Measurements from ENCODE around the gene GMEB2. TPM values are rescaled to one million over a fixed set of nuclear protein-coding genes. Genes with fewer than 3 reads are reported as not detected.
"Not testable (repeated sequence)": the region's sequence is repeated elsewhere in the genome, so short reads cannot be mapped to it uniquely, and the experiment has no call there.

The GMEB2 gene
- total and polyA plus RNA-seq, 5 donors from 2014 or later: 8.3 to 21.9 (median 10.1) TPM

DNA sequence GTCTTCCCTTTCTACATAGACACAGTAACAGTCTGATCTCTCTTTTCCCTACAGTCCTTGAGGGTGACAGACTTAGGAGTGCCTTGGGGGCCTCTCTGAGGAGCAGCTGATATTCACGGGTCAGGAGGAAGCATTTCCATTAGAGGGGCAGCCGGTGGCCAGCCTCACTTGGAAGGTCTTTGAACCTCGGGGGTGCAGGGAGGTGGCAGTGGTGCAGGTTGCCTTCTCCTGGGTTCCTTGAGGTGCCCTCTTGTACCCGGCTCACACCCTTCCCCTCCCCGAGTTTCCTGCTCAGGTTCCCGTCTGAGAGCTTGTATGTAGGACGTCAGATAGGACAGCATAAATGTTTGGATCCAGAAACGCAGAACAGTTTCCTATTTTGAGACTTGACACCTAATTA, 33.7 kb upstream of the GMEB2 start:
- DNase-seq (no peak), ATAC-seq (ENCODE audit: low read depth in 2 of 2) (no peak)
- no peak overlapping the region for H3K4me3 ChIP-seq (ENCODE audit: low read depth, low read length)
- Mint-ChIP-seq H3K27ac (no peak overlapping the region), H3K27me3 (no peaks in the 10 kb centered on the region), H3K4me1 (peaks cover 3 to 27% (median 15%) of the 10 kb centered on the region in 4 donors), H3K4me3 (peak overlapping the region in 1 of 4 donors; percentile 79), H3K9me3 (no peaks in the 10 kb centered on the region), H3K36me3 (peaks cover 8% of the 10 kb centered on the region)
- no peak overlapping the region for H3K27ac ChIP-seq (ENCODE audit: insufficient read depth, low read length, poor library complexity, severe bottlenecking)
- no peaks in the 10 kb centered on the region for H3K27me3 ChIP-seq (ENCODE audit: control insufficient read depth, insufficient read depth, low read length)
- peaks cover 17% of the 10 kb centered on the region for H3K4me1 ChIP-seq (ENCODE audit: control insufficient read depth, insufficient read depth, low read length, poor library complexity, severe bottlenecking)
- H3K9me3 ChIP-seq (ENCODE audit: control insufficient read depth in 2 of 2, low read length in 2 of 2): no peaks in the 10 kb centered on the region
- peaks cover 2% of the 10 kb centered on the region for H3K36me3 ChIP-seq (ENCODE audit: control insufficient read depth, insufficient read depth, low read length)

DNA sequence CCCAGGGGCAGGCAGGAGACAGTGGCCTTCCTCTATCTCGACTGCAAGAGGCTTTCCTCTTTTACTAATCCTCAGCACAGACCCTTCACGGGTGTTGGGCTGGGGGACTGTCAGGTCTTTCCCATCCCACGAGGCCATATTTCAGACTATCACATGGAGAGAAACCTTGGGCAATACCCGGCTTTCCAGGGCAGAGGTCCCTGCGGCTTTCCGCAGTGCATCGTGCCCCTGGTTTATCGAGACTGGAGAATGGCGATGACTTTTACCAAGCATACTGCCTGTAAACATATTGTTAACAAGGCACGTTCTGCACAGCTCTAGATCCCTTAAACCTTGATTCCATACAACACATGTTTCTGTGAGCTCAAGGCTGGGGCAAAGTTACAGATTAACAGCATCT, 33.3 kb upstream of the GMEB2 start:
- not testable (repeated sequence) for H3K9me3 Mint-ChIP-seq; H3K27ac ChIP-seq (ENCODE audit: insufficient read depth, low read length, poor library complexity, severe bottlenecking); H3K36me3 ChIP-seq (ENCODE audit: control insufficient read depth, insufficient read depth, low read length); DNase-seq; ATAC-seq (ENCODE audit: low read depth in 2 of 2); H3K4me3 ChIP-seq (ENCODE audit: low read depth, low read length); H3K9me3 ChIP-seq (ENCODE audit: control insufficient read depth in 2 of 2, low read length in 2 of 2); H3K27me3 Mint-ChIP-seq; H3K27me3 ChIP-seq (ENCODE audit: control insufficient read depth, insufficient read depth, low read length); H3K27ac Mint-ChIP-seq; H3K36me3 Mint-ChIP-seq
- H3K4me3 Mint-ChIP-seq: peak overlapping the region; percentile 77 to 96 (median 87)
- H3K4me1 Mint-ChIP-seq: peaks cover 3 to 30% (median 15%) of the 10 kb centered on the region in 4 donors
- H3K4me1 ChIP-seq (ENCODE audit: control insufficient read depth, insufficient read depth, low read length, poor library complexity, severe bottlenecking): peaks cover 17% of the 10 kb centered on the region

DNA sequence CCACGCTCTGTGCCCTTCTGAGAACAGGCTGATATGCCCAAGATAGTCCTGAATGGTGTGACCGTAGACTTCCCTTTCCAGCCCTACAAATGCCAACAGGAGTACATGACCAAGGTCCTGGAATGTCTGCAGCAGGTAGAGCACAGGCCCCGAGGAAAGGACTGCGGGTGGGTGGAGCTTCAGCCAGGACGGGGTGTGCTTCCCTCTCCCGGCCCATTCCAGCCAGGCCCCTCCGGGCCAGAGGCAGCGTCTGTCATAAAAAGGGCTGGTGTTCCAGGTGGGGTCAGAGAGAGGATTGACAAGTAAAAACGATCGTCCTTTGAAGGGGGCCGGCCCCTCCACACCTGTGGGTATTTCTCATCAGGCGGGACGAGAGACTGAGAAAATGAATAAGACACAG, 32.5 kb upstream of the GMEB2 start:
- Mint-ChIP-seq H3K27ac (no peak overlapping the region), H3K36me3 (peaks cover 8% of the 10 kb centered on the region), H3K4me3 (peak overlapping the region; percentile 77 to 96 (median 94)), H3K27me3 (no peaks in the 10 kb centered on the region), H3K4me1 (peaks cover 7 to 35% (median 17%) of the 10 kb centered on the region in 4 donors), H3K9me3 (no peaks in the 10 kb centered on the region)
- Histone ChIP-seq H3K4me1 (ENCODE audit: control insufficient read depth, insufficient read depth, low read length, poor library complexity, severe bottlenecking) (peaks cover 18% of the 10 kb centered on the region), H3K27me3 (ENCODE audit: control insufficient read depth, insufficient read depth, low read length) (no peaks in the 10 kb centered on the region), H3K36me3 (ENCODE audit: control insufficient read depth, insufficient read depth, low read length) (peaks cover 2% of the 10 kb centered on the region), H3K27ac (ENCODE audit: insufficient read depth, low read length, poor library complexity, severe bottlenecking) (no peak overlapping the region), H3K4me3 (ENCODE audit: low read depth, low read length) (peak overlapping the region; percentile 76), H3K9me3 (ENCODE audit: control insufficient read depth in 2 of 2, low read length in 2 of 2) (no peaks in the 10 kb centered on the region)
- DNase-seq (no peak), ATAC-seq (ENCODE audit: low read depth in 2 of 2) (no peak)

DNA sequence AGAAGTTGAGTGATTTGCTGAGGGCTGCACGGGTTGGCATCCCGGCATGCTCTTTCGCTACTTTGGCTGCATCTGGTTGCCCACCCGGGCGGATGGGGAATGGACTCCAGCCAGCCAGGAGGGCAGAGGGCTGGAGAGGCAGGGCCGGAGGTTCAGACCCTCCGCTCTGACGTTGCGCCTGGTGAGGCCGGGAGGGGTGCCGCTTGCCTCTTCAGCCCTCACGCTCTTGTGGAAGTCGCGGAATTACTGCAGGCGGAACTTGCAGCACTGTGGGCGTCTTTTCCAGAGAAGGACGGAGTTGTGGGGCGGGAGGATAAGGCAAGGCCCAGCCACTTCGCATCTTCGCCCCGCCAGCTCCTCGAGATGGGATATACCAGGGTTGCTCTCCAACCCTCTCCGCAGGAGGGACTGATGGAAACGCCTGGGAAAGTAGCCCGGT, 31.9 kb upstream of the GMEB2 start:
- Histone ChIP-seq H3K27me3 (ENCODE audit: control insufficient read depth, insufficient read depth, low read length) (no peaks in the 10 kb centered on the region), H3K27ac (ENCODE audit: insufficient read depth, low read length, poor library complexity, severe bottlenecking) (peak overlapping the region; percentile 78), H3K9me3 (ENCODE audit: control insufficient read depth in 2 of 2, low read length in 2 of 2) (no peaks in the 10 kb centered on the region), H3K36me3 (ENCODE audit: control insufficient read depth, insufficient read depth, low read length) (peaks cover 2% of the 10 kb centered on the region), H3K4me3 (ENCODE audit: low read depth, low read length) (peak overlapping the region; percentile 76), H3K4me1 (ENCODE audit: control insufficient read depth, insufficient read depth, low read length, poor library complexity, severe bottlenecking) (peaks cover 24% of the 10 kb centered on the region)
- Mint-ChIP-seq H3K27me3 (no peaks in the 10 kb centered on the region), H3K4me1 (peaks cover 7 to 41% (median 20%) of the 10 kb centered on the region in 4 donors), H3K4me3 (peak overlapping the region; percentile 94 to 97 (median 96)), H3K36me3 (peaks cover 8% of the 10 kb centered on the region), H3K27ac (peak overlapping the region; percentile 14 to 96 (median 94)), H3K9me3 (no peaks in the 10 kb centered on the region)
- DNase-seq (peak in 1 of 3 donors; percentile 49), ATAC-seq (ENCODE audit: low read depth in 2 of 2) (peak in 1 of 2 donors; percentile 18)

DNA sequence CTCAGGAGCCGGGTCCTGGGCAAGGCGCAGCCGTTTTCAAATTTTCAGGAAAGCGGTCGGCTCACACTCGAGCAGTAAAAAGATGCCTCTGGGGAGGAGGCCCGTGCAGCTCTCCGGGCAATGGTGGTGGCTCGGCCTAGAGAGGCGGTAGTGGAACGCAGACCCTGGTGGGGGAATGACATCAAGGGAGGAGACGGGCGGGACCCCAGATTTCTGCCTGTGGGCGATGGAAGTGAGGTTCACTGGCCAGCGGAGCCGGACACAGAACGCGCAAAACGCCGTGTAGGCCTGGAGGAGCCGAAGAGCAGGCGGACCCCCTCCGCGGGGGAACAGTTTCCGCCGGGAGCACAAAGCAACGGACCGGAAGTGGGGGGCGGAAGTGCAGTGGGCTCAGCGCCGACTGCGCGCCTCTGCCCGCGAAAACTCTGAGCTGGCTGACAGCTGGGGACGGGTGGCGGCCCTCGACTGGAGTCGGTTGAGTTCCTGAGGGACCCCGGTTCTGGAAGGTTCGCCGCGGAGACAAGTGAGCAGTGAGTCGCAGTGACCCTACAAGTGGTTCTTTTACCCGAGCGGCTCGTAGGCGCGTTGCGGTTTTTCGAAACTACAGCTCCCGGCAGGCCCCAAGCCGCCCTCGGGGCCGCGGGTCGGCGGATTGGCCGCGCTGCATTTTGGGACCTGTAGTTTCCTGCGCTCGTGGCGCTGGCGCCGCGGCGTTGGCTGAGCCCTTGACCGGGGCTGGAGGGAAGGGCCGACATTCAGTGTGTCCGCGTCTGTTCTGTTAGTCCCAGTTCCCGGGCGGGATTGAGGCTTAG, 31.2 kb upstream of the GMEB2 start, which contains the start of gene RTEL1:
Gene RTEL1 (plus strand): TSS at position 376 of the 812 bp plus-strand sequence. CDS start 1,091 bp downstream, outside the sequence.
- no peaks in the 10 kb centered on the region for H3K9me3 Mint-ChIP-seq
- H3K36me3 Mint-ChIP-seq: peaks cover 8% of the 10 kb centered on the region
- Histone ChIP-seq H3K27ac (ENCODE audit: insufficient read depth, low read length, poor library complexity, severe bottlenecking) (peak within 1 kb of the TSS; percentile 78), H3K9me3 (ENCODE audit: control insufficient read depth in 2 of 2, low read length in 2 of 2) (no peaks in the 10 kb centered on the region), H3K36me3 (ENCODE audit: control insufficient read depth, insufficient read depth, low read length) (peaks cover 2% of the 10 kb centered on the region), H3K4me1 (ENCODE audit: control insufficient read depth, insufficient read depth, low read length, poor library complexity, severe bottlenecking) (peaks cover 28% of the 10 kb centered on the region), H3K27me3 (ENCODE audit: control insufficient read depth, insufficient read depth, low read length) (no peaks in the 10 kb centered on the region), H3K4me3 (ENCODE audit: low read depth, low read length) (peak within 1 kb of the TSS; percentile 76)
- no peaks in the 10 kb centered on the region for H3K27me3 Mint-ChIP-seq
- peak within 1 kb of the TSS; percentile 87 to 96 (median 94) for H3K27ac Mint-ChIP-seq
- peak; percentile 83 to 85 for ATAC-seq (ENCODE audit: low read depth in 2 of 2)
- peak within 1 kb of the TSS; percentile 94 to 97 (median 96) for H3K4me3 Mint-ChIP-seq
- DNase-seq: peak; percentile 79 to 92 (median 90)
- H3K4me1 Mint-ChIP-seq: peaks cover 7 to 43% (median 20%) of the 10 kb centered on the region in 4 donors

DNA sequence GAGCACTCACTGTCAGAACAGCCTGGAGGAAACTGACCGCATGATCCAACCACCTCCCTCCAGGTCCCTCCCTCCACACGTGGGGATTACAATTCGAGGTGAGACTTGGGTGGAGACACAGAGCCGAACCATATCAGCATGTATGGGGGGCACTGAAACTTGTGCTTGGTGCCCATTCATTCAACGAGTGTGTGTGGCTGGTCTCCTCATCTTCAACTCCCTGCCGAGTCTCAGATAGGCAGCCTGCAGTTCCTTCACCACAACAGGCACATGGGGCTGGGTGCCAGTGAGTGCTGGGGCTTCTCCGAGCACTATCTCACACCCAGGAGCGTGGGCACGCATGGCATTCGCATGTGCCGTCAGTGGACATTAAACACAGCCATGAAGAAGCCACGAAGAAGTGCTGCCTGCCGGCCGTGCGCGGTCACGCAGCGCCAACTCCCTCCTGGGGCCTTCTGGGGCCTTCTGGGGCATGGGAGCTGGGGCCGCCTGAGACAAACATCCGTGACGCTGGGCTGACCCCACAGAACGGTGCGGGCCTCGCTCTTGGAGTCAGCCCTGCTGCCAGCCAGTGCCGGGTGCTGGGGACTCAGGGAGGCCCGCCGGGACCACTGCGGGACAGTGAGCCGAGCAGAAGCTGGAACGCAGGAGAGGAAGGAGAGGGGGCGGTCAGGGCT, 30.5 kb upstream of the GMEB2 start:
- Mint-ChIP-seq H3K4me1 (peaks cover 7 to 42% (median 20%) of the 10 kb centered on the region in 4 donors), H3K36me3 (peaks cover 8% of the 10 kb centered on the region), H3K4me3 (peak overlapping the region; percentile 94 to 97 (median 96)), H3K27me3 (no peaks in the 10 kb centered on the region), H3K27ac (peak overlapping the region in 1 of 3 donors; percentile 94), H3K9me3 (no peaks in the 10 kb centered on the region)
- peaks cover 32% of the 10 kb centered on the region for H3K4me1 ChIP-seq (ENCODE audit: control insufficient read depth, insufficient read depth, low read length, poor library complexity, severe bottlenecking)
- no peaks in the 10 kb centered on the region for H3K9me3 ChIP-seq (ENCODE audit: control insufficient read depth in 2 of 2, low read length in 2 of 2)
- H3K4me3 ChIP-seq (ENCODE audit: low read depth, low read length): no peak overlapping the region
- no peaks in the 10 kb centered on the region for H3K27me3 ChIP-seq (ENCODE audit: control insufficient read depth, insufficient read depth, low read length)
- H3K27ac ChIP-seq (ENCODE audit: insufficient read depth, low read length, poor library complexity, severe bottlenecking): peak overlapping the region; percentile 78
- H3K36me3 ChIP-seq (ENCODE audit: control insufficient read depth, insufficient read depth, low read length): peaks cover 2% of the 10 kb centered on the region
- DNase-seq (no peak), ATAC-seq (ENCODE audit: low read depth in 2 of 2) (no peak)

DNA sequence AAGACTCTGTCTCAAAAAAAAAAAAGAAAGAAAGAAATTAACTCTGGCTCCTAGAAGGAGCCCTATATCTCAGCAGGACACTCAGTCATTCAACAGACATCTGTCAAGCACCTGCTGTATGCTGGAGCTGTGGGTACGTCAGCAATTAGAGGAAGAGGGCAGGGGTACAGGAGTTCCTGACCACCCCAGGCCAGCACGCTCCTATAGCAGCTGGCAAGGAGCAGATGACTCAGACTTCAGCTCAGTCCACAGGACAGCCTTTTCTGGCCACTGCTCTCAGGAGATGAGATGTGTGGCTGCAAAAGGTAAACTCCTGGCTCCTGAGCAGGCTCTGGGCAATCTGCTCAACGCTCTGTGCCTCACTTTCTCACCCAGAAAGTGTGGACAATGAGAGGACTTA, 29.6 kb upstream of the GMEB2 start:
- DNase-seq: no peak
- Mint-ChIP-seq H3K9me3 (peaks cover 0 to 2% (median 0%) of the 10 kb centered on the region in 7 donors), H3K27ac (no peak overlapping the region), H3K4me1 (peaks cover 9 to 43% (median 21%) of the 10 kb centered on the region in 4 donors), H3K4me3 (peak overlapping the region in 2 of 4 donors; percentile 63 to 76), H3K27me3 (no peaks in the 10 kb centered on the region), H3K36me3 (peaks cover 5% of the 10 kb centered on the region)
- Histone ChIP-seq H3K4me1 (ENCODE audit: control insufficient read depth, insufficient read depth, low read length, poor library complexity, severe bottlenecking) (peaks cover 41% of the 10 kb centered on the region), H3K36me3 (ENCODE audit: control insufficient read depth, insufficient read depth, low read length) (peaks cover 2% of the 10 kb centered on the region), H3K27ac (ENCODE audit: insufficient read depth, low read length, poor library complexity, severe bottlenecking) (no peak overlapping the region), H3K27me3 (ENCODE audit: control insufficient read depth, insufficient read depth, low read length) (no peaks in the 10 kb centered on the region), H3K9me3 (ENCODE audit: control insufficient read depth in 2 of 2, low read length in 2 of 2) (no peaks in the 10 kb centered on the region), H3K4me3 (ENCODE audit: low read depth, low read length) (no peak overlapping the region)
- no peak for ATAC-seq (ENCODE audit: low read depth in 2 of 2)

Measured in CD4-positive, CD25-positive, alpha-beta regulatory T cell (primary cell).